GM19328 (cell line): ENCODE data around the gene ESYT2.

Experiments used
- ATAC-seq: cut with Tn5 transposase; IDR thresholded peaks from one replicate; pipeline ENCODE4 v1.9.1; 2021; ENCODE audit warnings: mild to moderate bottlenecking, moderate library complexity; ENCODE audit not compliant: unreplicated experiment

Gene ESYT2

DNA sequence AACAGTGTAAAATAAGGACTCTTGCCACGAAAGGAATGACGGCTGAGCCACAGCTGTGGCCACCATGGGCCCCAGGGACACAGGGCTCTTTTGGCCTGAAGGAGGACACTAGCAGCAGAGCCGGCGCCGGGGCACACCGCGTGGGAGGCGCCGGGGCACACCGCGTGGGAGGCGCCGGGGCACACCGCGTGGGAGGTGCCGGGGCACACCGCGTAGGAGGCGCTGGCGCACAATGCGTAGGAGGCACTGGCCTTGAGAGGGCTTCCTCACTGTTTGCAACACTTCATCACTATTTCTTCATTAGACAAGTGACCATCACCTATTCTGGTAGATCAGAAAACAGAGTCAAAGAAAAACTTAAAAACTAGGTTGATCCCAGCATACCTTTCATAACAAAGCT is 23.4 kb downstream of the ESYT2 start:
- no peak for ATAC-seq

DNA sequence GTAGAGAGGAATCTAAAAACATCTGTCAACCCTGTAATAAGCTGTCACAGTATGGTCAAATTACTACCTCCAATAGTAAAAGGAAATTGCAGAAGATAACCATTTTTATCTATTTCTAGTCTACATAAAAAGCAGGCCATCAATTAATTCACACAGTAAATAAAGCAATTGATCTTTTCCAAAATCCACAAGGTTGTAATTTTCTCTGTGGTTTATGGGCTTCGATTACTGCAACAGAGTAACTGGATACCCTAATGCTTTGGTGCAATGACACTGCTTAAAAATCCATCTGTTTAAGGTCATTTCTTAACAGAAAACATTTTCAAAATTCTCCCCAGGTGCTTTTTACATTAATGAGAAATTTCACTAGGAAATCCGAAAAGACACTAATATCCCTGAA is 23.9 kb downstream of the ESYT2 start:
- no peak for ATAC-seq

- no peak for ATAC-seq
These were observed 25.0 kb downstream of the ESYT2 start for GRCh38 chr7:158804335-158804734.

DNA sequence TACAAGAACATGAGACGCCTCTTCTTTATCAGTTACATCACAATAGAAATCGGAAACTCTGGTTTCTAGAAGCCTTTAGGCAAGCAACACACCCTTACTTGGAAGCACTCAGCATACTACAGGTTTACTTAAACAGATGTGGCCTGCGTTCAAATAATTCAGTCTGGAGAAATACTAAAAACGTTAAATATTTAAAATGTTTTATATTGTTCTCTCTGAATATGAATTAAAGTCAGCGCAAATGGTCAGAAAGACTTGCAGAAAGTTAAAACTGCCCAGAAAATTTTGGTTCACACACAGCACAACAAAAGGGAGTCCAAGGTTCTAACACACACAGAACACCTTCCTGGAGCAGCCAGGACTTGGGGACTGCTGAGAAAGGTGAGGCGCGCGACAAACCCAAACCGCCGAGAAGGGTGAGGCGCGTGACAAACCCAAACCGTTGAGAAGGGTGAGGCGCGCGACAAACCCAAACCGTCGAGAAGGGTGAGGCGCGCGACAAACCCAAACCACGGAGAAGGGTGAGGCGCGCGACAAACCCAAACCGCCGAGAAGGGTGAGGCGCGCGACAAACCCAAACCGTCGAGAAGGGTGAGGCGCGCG is 25.8 kb downstream of the ESYT2 start:
- ATAC-seq, result no peak

- no peak for ATAC-seq
These were observed 26.6 kb downstream of the ESYT2 start for GRCh38 chr7:158802535-158803366.

- ATAC-seq, result no peak
These were observed 30.6 kb downstream of the ESYT2 start for GRCh38 chr7:158798741-158799140.

GRCh38 chr7:158796667-158797066 is 32.6 kb downstream of the ESYT2 start:
- no peak for ATAC-seq

GRCh38 chr7:158795272-158795671 is 34.0 kb downstream of the ESYT2 start:
- no peak for ATAC-seq

DNA sequence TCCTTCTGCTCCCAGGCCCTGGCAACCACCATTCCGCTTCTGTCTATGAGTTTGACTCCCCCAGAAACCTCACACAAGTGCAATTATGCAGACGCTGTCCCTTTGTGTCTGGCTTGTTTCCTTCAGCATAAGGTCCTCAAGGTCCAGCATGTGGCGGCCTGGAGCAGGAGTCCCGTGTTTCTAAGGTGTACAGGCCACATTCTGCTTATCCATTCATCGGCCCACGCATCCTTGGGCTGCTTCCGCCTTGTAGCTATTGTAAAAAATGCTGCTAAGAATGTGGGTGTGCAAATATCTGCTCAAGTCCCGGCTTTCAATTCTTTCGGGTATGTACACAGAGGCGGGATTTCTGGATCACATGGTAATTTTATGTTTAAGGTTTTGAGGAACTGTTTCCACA is 38.2 kb downstream of the ESYT2 start:
- ATAC-seq, result no peak

DNA sequence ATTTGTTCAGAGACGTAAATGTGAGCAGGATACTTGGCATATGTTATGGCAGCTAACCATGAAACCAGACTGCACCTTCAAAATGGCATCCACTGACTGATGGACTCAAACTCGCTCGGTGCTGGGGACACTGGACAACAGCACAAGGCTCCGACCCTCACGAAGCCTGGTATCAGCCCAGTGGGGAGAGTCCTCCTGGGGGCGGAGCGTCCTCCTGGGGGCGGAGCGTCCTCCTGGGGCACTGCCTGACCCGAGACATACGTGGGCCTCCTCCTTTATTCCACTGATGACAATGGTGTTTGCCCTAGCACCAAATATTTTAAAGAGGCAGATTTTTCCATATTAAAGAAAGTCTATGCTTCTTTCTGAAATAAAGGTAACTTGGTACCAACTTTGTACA is 39.5 kb downstream of the ESYT2 start:
- ATAC-seq, result no peak

DNA sequence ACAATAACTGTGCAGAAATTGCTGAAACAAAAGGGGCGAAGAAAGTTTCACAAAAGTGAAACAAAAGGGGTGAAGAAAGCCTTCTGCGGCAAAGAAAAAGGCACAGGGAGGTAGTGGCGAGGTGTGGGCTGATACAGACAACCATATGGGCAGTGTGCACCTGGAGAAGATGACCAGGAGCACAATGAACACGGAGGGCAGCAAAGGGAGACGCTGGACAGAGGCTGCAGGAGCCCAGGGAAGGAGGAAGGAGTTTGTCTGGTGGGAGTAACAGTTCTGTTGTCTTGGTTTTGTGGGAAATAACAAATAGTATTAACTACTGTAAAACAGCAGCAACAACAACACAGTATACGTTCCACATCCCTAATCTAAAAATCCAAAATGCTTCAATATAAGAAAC is 42.4 kb downstream of the ESYT2 start:
- ATAC-seq, result no peak

DNA sequence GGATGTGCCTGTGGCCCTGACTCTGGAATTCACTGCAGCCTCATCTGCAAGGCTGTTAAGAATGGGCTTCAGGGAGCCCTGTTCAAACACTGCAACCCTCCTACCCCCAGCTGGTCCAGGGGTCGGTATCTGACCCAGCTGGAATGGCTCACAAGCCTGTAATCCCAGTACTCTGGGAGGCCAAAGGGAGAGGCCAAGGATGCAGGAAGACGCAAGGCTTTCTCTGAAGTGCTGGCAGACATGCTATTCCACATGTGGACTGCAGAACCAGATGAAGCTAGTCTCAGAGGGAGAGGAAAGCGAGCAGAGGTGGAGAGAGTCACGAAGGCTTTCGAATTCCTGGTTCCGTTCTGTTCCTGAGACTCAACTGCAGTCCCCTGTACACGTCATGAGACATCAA is 45.0 kb downstream of the ESYT2 start:
- ATAC-seq, result no peak

GRCh38 chr7:158783595-158783994 is 45.7 kb downstream of the ESYT2 start:
- no peak for ATAC-seq

DNA sequence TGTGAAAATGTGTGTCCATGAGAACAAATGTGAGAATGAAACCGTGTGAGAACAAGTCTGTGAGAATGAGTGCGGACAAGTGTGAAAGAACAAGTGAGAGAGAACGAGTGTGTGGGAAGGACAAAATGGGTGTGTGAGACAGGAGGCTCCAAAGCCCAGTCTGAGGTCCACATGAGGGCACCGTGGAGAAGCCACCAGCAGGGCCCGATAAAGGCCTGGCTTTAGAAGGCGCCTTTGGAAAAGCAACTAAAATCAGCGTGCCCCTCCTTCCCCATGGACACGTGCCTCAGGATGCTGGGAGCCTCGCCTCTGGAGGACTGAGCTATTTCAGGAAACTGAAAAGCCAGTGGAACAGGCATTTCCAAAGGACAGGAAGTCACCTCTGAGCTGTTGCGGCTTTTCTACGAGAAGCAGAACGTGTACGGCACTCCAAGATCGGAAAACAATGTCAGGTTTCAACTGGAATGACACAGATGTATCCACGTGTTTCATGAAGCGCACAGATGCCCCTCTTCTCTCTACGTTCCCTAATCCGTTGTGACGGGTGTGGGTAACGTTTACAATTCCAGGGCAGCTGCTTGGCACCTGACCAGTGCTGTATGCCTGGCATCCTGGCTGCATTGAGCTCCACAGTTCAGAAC is 46.4 kb downstream of the ESYT2 start:
- ATAC-seq, result no peak

DNA sequence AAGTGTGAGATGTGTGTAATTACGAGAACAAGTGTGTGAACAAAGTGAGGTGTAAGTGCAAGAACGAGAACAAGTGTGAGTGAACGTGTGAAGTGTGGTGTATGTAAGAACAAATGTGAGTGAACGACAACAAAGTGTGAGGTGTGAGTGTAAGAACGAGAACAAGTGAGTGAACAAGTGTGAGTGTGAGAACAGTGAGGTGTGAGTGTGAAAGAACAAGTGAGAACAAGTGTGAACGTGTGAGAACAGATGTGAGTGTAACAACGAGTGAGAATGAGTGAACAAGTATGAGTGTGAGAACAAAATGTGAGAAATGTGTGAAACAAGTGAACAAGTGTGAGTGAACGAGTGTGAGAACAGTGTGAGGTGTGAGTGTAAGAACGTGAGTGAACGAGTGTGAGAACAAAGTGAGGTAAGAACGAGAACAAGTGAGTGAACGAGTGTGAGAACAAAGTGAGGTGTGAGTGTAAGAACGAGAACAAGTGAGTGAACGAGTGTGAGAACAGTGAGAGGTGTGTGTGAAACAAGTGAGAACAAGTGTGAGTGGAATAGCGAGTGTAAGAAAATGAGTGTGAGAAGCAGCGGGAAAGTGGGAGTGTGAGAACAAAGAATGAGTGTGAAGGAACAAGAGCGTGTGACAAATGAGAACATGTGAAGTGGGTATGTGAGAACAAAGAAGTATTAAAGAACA is 47.2 kb downstream of the ESYT2 start:
- ATAC-seq, result no peak

DNA sequence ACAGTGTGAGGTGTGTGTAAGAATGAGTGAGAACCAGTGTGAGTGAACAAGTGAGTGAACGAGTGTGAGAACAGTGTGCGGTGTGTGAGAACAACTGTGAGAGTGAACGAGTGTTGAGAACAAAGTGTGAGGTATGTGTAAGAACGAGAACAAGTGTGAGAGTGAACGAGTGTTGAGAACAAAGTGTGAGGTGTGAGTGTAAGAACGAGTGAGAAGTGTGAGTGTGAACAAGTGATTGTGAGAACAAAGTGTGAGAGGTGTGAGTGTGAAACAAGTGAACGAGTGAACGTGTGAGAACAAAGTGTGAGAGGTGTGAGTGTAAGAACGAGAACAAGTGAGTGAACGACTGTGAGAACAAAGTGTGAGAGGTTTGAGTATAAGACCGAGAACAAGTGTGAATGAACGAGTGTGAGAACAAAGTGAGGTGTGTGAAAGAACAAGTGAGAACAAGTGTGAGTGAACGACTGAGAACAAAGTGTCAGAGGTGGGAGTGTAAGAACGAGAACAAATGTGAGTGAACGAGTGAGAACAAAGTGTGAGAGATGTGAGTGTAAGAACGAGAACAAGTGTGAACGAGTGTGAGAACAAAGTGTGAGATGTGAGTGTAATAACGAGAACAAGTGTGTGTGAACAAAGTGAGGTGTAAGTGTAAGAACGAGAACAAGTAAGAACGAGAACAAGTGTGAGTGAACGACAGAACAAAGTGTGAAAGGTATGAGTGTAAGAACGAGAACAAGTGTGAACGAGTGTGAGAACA is 47.9 kb downstream of the ESYT2 start:
- no peak for ATAC-seq

DNA sequence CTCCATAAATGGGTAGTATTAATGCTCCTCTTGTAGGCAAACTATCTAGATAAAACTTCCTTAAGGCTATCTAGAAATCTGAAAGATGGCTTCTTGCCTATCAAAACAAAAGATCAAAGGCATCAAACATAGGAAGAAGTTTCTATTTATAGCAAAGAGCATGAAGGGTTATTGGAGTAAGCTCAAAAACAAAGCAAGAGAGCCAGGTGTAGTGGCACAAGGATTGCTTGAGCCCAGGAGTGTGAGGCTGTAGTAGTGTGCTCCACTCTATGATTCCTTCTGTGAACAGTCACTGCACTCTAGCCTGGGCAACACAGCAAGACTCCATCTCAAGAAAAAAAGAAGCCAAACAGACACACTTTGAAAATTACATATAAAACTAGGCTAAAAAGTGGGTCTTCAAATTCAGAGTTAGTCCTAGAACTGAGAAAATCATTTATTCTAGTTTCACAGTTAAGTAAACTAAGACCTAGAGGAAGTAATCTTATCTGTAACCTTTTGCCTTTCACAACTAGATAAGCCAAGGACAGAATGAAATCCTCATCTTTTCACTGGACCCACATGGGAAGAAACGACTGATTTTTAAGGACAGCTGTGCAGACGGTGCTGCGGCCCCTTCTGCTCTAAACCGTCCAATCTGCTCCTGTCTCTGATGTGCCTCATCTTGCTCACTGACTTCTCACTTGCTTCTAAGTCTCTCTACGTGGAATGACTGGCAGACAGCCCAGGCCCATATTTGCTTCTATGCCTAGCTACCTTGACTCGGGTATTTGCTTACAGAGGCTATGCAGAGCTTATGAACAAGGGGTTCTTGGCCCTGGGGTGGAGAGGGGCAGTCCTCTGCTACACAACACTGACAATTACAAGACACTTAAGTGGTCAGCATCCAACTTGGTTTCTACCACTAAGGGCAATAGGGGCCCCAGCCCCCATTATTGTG is 50.0 kb downstream of the ESYT2 start:
- ATAC-seq, result no peak

DNA sequence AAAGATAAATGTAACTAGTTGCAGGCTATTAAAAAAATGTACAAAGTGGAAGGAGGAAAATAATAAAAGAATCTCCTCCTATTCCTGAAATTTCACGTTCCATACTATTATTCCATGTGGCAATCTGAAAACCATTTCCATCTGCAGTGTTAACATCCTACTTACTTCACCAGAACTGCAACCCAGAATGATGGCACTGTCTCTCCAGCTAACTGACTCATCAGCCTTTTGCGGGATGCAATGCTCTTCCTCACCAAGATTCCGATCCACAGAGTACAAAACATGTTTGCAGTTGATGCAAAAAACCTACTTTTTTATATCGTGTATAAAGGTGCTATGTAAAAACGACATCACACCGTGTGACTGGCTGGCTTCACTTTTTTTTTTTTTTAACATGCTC is 50.8 kb downstream of the ESYT2 start:
- no peak for ATAC-seq

GRCh38 chr7:158777793-158778192 is 51.5 kb downstream of the ESYT2 start:
- ATAC-seq, result no peak

DNA sequence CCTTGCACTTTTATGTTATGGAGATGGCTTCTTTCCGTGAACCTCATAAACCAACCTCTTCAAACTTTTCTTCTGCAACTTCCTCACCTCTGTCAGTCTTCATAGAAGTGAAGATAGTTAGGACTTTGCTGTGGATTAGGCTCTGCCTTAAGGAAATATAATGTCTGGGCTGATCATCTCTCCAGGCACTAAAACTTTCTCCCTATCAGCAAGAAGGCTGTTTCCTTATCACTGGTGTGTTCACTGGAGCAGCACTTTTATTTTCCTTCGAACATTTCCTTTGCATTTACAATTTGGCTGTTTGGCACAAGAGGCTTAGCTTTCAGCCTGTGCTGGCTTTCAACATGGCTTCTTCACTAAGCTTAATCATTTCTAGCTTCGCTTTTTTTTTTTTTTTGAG is 52.8 kb downstream of the ESYT2 start:
- no peak for ATAC-seq
